DMS53 treated with DMSO at 0.1 percent for 48 hours (cell line): ENCODE data around the gene RNF40.
A peak's percentile ranks its signal among the peaks of the same experiment; 100 is the strongest.

Source experiments
- DNase-seq: peaks from one replicate; lab custom pipeline; 2025; ENCODE audit not compliant: unreplicated experiment; lab: John Stamatoyannopoulos, UW

Gene RNF40

GRCh38 chr16:30761427-30761927, 645 bp upstream of the RNF40 start:
- no peak for DNase-seq

- no peak for DNase-seq
These were observed 1.0 kb downstream of the RNF40 start for GRCh38 chr16:30762991-30763725.

- DNase-seq, result no peak
These were observed 2.0 kb downstream of the RNF40 start for GRCh38 chr16:30764086-30764485.

GRCh38 chr16:30764816-30765465, 2.8 kb downstream of the RNF40 start:
- no peak for DNase-seq

DNA sequence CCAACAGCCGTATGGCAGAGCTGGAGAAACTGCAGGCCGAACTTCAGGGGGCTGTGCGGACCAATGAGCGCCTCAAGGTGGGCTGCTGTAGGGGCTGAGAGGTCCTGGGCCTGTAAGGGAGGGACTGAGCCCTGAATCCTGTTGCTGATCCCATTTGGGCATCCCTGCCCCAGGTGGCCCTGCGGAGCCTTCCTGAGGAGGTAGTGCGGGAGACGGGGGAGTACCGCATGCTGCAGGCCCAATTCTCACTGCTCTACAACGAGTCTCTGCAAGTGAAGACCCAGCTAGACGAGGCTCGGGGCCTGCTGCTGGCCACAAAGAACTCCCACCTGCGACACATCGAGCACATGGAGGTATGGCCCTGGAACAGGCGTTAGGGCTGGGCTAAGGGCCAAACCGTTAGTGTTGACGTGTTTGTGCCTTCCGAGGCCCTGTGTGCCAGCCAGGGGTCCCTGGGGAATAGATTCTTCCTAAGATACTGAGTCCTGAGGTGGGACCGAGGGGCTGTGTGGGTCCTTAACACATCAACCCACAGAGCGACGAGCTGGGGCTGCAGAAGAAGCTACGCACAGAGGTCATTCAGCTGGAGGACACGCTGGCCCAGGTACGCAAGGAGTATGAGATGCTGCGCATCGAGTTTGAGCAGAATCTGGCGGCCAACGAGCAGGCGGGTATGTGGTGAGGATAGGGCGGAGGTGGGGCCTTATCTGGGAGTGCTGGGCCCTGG, 4.2 kb downstream of the RNF40 start:
- no peak for DNase-seq

DNA sequence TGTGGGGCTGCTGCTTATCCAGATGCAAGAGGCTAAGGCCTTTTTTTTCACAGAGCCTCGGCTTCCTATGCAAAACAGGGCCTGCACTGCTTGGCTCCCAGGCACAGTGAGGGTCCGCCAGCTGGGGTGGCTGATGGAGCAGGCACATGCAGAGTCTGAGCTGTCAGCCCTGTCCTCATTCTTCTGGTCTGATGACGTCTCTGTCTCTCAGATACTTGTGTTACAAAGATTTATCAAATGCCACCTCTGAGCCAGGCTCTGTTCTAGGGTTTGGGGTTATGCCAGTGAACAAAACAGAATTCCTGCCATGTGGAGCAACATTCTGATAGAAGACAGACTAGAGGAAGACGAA, 4.8 kb downstream of the RNF40 start:
- no peak for DNase-seq

DNA sequence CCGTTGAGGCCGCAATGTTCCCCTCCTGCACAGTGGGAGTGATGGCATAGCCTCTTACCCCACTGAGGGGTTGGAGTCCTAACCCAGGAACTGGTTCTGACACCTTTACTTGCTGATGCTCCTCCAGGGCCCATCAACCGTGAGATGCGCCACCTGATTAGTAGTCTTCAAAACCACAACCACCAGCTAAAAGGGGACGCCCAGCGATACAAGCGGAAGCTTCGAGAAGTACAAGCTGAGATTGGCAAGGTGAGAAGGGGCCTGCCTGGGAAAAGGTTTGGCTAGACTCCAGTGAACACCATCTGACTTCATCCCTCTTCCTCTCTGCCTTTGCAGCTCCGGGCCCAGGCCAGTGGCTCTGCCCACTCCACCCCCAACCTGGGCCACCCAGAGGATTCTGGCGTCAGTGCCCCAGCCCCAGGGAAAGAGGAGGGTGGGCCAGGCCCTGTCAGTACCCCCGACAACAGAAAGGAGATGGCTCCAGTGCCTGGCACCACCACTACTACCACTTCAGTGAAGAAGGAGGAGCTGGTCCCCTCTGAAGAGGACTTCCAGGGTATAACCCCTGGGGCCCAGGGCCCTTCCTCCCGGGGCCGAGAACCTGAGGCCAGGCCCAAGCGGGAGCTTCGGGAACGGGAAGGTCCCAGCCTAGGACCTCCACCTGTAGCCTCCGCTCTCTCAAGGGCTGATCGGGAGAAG, 5.8 kb downstream of the RNF40 start:
- DNase-seq, result no peak

- no peak for DNase-seq
These were observed 6.6 kb downstream of the RNF40 start for GRCh38 chr16:30768583-30769181.

DNA sequence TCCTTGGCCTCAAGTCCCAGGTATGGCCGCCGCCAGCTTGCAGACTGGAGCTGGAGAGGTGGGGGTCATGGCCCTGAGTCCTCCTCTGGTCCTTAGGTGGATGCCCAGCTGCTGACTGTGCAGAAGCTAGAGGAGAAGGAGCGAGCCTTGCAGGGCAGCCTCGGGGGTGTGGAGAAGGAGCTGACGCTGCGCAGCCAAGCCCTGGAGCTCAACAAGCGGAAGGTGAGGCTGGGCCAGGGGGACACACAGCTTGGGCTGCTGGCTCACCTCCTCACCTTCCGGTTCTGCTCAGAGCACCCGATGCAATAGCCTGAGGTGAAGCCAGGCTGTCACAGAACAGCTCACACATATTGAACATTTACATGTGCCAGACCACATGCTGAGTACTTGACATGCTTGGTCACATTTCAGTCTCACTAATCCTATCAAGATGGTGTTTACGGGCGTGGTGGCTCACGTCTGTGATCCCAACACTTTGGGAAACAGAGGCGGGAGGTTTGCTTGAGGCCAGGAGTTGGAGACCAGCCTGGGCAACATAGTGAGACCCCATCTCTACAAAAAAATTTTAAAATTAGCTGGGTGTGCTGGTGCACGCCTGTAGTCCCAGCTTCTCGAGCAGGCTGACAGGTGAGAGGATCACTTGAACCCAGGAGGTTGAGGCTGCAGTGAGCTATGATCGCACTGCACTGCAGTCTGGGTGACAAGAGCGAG, 7.4 kb downstream of the RNF40 start:
- no peak for DNase-seq

DNA sequence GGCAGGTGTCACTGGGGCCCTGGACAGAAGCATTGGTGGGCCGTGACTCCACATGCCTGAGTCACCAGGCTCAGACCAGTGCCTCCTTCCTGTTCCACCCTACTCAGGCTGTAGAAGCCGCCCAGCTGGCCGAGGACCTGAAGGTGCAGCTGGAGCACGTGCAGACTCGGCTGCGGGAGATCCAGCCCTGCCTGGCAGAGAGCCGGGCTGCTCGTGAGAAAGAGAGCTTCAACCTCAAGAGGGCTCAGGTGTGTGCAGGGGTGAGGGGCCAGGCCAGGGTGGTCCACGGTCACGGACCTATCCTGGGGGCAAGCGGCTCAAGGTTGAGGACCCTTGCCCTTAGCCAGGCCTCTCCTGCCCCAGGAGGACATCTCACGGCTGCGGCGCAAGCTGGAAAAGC, 9.6 kb downstream of the RNF40 start:
- DNase-seq, result no peak

- DNase-seq, result no peak
These were observed 11.7 kb downstream of the RNF40 start for GRCh38 chr16:30773826-30774225.

DNA sequence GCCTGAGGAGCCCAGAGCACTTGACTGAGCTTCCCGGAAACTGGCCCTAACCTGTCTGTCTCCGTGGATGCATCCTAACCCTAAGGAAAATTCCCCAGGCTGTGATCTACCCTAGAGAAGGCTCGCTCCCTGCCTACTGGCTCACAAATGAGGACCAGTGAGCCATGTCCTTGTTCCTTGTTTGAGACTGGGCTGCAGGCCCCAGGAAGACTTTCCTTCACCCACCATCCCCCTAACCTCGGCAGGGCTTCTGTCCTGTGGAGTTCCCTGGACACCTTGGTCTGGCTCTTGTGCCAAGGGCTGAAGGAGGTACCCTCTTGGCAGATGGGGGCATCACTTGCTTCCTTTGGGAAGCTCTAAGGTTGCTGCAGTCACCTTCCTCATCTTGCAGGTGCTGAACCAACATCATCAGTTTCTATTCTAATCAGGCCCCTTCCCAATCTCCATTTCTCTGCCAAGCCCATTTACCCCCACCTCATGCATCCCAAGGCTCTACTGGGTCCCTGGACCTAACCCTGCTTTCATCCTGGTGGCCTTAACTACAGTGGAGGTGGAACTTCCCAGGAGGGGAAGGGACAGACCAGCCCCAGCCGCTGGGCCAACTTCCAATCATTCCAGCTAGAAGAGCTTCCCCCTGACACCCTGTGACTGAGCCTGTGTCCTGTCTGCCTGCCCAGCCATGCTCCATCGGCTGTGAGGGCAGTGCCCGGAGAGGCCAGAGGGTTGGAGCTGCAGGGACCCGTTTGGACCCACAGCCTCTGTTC, 12.4 kb downstream of the RNF40 start:
- DNase-seq, result no peak

DNA sequence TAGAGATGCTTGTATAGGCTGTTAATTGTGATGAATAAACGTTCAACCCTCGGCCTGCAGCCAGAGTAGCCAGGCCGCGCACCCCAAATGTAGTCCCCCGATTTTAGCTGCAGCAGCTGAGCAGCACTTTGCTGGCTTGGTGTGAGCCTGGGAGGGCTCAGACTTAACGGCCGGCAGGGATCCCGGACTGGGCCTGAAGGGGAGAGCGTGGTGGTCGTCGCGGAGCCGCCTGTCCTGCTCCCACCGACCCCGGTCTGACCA, 12.9 kb downstream of the RNF40 start:
- DNase-seq, result no peak

DNA sequence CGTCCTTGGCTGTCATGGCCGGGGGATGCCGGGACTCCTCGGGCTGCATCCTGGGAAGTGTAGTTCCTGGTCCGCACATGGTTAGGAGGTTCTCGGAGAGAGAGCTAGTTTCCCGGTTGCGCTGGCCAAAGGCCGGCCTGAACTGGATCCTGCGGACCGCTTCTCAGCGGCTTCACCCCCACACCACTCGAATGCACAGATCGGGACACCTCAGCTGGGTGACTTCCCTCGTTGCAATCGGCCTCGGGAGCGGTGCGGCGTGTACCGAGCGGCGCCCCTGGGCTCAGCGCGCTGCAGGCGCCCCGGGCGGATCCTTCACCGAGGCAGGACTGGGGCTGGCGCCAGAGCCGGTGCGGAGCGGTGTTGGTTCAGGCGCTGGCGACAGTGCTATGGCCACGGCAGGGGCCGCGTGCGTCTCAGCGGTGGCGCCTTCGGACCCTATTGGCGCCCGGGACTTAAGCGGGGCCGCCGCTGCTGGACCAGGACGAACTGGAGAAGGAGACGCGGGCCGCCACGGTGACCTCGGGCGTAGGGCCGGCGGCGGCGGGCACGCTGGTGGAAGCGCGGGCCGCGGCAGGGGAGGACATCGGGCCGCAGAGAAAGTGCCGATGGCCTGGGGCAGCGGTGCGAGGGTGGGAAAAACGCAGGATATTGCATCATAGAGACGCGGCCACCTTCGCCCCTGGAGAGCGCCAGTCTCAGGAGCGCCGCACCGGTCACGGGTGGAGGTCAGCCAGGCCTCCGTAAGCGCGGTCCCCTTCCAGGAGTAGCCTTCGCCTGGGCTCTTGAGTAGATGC, 13.5 kb downstream of the RNF40 start:
- DNase-seq, result peak; percentile 51

- no peak for DNase-seq
These were observed 15.6 kb downstream of the RNF40 start for GRCh38 chr16:30777591-30778297.

DNA sequence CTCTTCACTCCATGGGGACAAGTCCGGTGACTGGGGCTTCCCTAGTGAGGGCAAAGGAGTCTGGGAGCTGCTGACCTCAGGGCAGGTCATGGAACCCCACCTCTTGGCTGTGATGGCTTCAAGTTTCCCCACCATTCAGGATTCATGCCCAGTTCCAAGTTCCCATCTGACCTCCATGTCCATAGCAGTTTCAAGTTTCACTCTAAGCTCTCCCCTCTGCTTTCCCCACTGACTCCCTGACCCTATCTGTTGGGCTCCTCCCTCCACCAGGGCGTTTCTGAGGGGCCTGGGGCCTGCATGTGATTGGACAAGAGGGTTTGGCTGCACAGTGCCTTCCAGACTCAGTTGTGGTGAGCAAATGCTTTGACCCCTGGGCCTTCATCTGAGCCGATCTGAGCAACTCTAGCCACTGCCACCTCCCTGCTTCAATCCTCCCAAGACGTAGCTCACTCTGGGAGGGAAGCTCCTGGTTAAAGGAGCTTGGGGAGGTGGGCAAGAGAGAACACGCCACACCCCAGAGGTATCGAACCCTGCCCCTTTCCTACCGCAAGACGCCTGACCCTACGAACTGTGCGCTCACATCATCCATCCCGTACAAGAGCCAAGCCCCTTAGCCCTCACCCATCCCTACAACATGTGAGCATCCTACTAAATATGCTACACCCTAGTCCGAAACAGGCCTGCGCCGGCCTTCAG, 16.6 kb downstream of the RNF40 start:
- DNase-seq, result no peak

- no peak for DNase-seq
These were observed 17.5 kb downstream of the RNF40 start for GRCh38 chr16:30779596-30779995.

- no peak for DNase-seq
These were observed 17.9 kb downstream of the RNF40 start for GRCh38 chr16:30780021-30780420.
